GM18520 (cell line): ENCODE measurements around the gene NT5C3B.

Source experiments
- ATAC-seq: cut with Tn5 transposase; IDR thresholded peaks from one replicate; pipeline ENCODE4 v1.9.1; 2021; ENCODE audit not compliant: unreplicated experiment

The NT5C3B gene

DNA sequence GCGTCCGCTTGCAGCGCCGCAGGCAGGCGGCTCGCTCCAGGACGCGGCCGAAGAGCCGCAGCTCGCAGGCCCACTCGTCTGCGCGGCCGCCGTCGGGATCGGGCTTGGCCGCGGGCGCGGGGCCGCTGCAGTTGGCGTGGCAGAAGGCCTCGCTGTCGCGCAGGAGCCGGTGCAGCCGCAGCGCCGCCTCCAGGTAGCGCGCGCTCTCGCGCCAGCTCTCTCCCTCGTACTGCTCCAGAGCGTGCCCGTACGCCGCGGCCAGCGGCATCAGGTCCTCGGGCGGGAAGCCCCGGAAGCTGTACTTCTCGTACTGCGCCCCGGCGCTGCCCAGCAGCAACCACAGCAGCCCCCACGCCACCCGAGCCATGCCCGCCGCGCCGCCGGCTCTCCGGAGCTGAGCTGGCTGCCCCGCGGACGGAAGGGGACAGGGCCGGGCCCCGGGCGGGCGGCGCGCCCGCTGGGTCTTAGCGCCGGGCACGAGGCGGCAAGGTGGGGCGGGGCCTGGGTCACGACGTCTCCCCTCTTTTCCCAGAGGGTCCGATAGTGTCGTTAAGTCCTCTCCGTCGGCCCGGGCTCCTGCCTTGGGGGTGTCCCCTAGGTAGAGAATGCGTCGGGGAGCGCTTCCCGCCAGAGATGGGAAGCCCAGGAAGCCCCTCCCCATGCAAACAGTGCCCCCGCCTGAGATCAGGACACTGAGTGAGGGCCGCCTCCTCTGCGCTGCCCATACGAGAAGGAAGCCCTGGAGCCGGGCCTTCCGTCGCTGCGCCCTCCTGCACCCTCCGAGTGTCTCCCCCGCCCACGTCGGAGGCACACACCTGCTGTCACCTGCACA lies 24.3 kb downstream of the NT5C3B start, which contains the start of gene P3H4:
Gene P3H4 (minus strand): TSS at position 401 of the 832 bp plus-strand sequence. CDS start 34 bp downstream, at position 367.
- ATAC-seq = no peak

DNA sequence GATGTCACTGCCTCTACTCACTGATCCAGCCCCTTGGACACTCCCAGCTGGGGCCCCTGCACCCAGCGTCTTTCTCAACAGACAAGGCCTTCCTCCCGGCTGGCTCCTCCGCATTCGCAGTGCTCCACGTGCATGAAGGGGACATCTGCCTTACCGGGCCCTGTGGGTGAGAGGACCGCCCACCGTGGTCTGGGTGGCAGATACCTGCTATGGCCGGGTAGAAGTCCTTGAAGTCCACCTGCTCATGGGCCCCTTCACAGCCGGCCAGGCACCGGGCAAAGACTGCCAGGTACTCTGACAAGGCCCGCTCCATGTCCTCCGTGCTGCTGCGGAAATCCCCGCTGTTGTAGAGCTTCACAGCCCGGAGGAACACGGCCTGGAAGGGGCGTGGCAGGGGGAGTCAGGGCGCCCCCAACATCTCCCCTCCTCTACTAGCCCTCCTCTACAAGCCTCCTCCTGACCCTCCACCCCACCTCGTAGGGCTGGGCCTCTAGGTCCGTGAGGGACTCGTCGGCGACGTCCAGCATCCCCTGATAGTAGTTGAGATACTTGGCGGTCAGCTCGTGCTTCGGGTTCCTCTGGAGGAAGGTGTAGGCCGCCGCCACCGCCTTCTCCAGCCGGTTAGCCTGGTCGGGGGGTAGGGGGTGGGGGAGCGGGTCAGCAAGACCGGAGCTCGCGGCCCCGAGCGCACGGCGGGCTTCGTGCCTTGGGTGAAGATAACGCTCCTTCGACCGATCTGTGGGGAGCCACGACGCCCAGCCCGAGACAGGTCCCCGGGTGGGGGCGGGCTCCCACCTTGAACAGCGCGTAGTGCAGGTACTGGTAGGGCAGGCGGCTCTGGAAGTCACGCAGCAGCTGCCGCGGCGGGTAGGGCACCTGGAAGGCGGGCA lies 25.1 kb downstream of the NT5C3B start:
- ATAC-seq = no peak

DNA sequence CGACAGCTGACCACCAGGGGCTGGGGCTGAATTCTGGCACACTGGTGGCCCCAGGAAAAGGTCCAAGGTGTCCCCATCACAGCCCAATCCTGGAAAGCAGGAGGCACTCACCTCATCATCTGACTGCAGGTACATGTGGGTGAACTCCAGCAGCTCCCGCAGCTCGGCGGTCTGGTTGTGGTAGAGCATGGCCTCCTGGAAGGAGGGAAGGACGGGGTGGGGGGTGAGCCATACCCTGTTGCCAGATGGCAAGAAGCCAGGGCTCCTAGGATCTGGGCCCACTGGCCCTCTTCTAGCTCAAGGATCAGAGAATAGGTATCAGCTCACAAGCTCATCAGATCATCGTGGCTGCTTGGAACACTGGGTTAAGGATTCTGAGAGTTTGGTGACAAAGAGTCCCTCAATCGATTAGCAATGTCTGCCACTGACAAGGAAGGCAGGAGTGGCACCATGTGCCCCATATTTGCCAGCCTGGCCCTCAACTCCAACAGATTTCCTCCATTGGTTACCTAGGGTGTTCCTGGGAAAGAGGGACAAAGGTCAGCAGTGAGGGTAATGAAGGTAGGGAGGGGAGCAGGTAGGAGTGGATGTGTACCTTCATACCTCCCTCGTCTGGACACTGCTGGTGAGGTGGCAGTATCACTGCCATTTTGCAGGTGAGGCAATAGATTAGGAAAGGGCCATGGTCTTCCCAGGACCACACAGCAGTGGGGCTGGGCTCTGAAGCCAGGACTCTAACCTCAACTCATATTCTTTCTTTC lies 29.2 kb downstream of the NT5C3B start:
- no peak for ATAC-seq

DNA sequence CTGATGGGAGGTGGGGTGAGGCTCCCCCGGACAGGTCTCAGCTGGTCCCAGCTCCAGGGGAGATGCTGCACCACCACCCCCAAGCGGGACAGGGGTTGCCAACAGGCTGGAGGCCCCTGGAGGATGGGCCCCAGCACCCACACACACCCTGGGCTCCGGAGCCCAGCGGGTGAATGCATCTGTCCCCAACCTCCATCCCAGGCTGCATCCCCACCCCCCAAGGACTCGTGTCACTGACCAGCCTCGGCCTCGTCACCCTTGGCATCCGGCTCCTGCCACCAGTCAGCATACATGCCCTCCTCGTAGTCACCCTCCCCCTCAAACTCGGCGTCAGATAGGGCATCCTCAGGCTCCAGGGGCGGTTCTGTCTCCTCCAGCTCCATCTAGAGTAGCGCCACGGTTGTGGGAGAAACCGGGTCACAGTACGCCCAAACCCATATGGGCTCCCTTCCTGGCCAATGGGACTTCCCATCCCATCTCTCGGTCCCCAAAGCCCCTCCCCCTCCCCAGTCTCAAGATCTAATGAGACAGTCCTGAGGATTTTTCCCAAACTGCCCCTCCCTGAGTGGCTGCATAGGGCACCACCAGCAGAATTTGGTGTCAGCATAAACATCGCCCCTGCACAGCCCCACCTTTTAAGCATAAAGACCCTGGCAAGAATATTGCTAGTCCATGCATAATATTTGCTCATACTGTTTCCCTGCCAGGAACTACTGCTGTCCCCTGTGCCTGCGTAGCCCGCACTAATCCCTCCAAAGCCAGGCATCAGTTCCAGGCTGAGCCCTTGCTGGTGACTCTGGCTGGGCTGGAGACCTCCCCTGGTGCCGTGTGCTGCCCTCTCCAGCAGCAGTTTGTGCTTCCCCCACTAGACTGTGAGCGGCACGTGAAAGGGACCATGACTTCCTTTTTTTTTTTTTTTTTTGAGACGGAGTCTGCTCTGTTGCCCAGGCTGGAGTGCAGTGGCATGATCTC lies 32.7 kb downstream of the NT5C3B start:
- ATAC-seq = no peak

DNA sequence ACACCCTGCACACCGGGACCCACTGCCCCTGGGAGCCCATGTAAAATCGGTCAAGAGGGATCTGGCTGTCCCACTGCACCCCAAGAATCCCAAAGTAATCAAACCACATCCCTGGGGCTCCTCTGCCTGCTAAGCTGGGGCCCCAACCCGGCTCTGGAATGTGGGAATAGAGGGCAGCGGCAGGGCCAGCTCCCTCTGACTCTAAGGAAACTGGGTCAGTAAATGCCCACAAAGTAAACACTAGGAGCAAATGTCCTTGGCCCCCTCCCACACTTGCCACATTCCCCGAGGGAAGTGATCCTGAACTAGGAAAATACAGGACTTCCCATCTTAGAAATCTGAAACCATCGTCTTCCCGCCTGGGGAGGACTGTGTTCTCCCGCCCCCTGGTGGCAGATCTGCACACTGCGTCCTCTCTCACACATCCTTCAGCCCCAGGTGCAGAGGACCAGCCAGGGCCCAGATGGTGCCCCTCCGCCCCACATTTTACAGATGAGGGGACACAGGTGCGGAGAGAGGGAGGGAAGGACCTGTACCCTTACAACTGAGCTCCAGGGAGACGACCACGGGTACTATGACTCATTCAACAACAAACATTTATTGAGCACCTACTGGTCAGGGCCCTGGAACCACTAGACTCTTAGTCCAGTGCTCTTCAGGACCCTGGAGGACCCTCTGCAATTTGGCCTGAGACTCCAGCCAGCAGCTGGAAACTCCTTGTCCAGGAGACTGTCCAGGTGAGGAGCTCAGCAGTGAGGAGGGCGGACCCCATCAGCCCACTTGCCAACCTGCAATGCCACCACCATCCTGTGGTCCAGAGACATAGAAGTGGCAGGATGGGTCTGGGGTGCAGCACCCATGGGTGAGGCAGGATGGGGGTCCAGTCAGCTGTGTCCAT lies 34.4 kb downstream of the NT5C3B start:
- ATAC-seq = no peak

DNA sequence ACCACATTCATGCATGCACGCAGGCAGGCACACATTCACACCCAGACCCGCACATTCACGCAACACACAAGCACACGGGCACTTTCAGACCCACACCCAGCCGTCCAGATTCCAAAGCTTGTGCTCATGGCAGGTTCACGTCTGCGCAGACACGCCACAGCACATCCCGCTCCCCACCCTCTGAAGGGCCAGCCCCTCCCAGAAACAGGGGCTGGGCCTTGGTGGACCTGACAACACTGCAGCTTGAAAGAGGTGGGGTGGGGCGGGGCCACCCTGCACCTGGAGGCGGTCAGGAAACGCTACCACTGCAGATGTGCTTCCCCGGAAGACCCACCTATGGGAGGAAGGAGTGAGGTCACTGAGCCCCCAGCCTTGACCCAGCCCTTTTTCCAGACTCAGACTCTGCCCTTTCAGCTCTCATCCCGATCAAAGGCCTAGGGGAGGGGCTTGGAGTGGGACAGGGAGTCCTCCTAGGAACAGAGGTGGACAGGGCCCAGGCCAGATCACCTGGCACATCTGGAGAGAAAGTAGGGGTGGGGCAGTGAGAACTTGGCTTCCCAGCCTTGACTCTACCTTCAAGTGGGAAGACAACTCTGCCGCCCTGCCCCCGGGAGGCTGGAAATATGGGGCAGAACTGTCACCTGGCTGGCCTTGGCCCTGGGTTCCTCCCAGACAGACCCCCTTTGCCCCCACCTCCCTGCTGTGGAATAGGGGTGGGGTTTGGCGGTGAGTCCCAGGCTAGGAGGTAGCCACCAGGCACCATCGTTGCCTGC lies 35.2 kb downstream of the NT5C3B start:
- ATAC-seq = no peak

DNA sequence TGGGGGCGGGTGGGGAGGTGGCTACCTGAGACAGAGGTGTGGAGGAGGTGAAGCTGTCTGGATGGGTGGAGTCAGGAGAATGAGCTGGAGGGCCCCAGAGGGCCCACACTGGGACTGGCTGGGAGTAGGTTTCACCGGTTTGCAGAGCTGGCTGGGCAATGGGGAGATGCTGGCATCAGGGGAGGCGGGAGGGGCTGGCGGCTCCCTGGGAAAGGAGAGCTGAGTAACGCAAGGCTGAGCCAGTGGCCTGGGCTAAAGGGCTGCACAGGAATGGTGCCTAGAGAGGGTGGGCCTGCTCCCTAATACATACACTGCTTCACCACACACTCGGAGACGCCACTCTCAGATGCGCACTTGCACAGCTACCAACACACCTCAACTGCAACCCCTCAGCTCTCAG lies 36.7 kb downstream of the NT5C3B start:
- no peak for ATAC-seq

DNA sequence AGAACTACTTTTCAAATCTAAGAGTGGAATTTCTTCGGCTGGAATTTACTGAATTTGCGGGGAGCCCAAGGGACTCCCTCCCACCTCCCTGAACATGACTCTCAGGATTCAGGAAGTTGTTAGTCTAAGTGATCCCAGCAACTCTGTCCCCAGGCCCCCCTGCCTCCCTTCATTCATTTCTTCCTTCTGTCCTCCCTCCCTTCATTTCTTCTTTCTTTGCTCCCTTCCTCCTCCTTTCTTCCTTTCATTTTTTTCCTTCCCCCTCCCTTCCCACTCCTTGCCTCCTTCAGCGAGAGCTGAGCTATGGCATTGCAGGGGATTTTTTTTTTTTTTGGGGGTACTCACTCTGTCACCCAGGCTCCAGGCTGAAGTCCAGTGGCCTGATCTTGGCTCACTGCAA lies 38.7 kb downstream of the NT5C3B start:
- no peak for ATAC-seq

DNA sequence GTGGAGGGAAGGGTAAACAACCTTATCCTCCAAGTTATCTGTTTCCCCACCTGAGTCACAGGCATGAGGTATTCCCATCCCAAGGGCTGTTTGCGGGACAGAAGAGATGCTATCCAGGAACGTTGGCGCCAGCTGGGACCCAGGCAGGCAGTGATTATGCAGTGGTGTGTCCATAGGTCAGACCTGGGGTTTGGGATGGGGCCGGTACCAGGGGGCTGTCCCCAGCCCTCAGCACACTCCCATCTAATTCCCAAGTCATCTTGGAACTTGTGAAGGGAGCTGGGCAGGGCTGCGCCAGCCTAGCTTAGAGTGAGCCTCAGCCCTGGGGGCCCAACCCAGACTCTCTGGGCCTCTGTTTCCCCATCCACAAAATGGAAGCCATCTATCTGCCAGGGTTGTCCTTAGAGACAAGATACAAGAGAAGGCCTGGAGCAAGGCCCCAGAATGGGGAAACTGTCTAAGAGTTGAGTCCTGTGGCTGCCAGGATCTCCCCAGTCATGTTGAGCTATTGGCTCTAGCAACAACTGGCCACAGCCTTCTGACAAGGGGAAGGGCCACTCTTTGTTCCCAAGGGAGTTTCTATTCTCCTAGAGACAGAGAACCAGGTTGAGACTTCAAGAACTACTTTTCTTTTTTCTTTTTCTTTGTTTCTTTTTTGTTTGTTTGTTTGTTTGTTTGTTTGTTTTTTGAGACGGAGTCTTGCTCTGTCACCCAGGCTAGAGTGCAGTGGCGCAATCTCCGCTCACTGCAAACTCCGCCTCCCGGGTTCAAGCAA lies 39.7 kb downstream of the NT5C3B start:
- no peak for ATAC-seq

DNA sequence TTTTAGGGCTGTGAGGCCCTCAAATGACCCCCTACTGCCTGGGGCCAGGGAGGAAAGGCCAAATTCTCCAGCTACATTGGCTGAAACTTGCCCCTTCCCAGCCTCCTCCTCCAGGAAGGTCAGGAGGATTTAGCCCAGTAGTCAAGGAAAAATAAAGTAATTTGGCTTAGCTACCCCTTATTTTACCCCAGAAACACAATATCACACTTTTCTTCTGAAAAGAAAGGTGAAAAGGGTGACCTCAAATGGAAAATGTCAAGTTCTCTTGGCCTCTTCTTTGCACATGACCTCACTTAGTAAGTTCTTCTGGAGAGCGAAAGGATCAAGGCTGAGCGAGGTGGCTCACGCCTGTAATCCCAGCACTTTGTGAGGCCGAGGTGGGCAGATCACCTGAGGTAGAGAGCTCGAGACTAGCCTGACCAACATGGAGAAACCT lies 41.5 kb downstream of the NT5C3B start:
- ATAC-seq = no peak

DNA sequence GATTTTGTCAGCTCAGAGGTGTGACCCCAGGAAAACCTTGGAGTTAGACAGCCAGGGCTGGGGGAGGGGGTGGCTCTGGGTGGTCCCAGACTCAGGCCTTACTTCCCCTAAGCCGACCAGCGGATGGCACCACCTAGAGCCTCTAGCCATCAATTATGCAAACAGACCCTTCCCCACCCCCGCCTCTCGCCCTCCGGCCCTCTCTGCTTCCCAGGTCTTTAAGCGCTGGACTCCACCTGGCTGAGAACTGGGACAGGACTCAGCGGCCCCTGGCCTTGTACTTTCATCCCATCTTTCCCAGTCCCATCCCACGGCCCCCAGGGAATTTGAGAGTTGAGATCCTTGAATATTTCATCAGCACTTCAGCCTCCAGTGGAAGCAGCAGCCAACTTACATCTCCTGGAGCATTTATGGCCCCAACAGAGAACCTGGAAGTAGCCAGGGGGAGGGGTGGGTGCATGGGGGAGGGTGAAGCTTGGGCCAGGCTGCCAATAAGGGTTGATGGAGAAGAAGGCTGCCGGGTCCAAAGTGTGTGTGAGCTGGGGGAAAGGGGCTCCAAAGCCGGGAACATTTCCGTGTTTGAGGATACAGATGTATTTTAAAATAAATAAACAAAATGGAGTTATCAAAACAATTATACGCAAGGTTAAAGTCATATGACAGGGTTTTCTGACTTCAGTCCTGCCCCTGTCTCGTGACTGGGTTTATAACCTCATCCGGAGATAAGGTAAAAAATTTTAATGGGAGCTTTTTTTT lies 42.1 kb downstream of the NT5C3B start:
- no peak for ATAC-seq

DNA sequence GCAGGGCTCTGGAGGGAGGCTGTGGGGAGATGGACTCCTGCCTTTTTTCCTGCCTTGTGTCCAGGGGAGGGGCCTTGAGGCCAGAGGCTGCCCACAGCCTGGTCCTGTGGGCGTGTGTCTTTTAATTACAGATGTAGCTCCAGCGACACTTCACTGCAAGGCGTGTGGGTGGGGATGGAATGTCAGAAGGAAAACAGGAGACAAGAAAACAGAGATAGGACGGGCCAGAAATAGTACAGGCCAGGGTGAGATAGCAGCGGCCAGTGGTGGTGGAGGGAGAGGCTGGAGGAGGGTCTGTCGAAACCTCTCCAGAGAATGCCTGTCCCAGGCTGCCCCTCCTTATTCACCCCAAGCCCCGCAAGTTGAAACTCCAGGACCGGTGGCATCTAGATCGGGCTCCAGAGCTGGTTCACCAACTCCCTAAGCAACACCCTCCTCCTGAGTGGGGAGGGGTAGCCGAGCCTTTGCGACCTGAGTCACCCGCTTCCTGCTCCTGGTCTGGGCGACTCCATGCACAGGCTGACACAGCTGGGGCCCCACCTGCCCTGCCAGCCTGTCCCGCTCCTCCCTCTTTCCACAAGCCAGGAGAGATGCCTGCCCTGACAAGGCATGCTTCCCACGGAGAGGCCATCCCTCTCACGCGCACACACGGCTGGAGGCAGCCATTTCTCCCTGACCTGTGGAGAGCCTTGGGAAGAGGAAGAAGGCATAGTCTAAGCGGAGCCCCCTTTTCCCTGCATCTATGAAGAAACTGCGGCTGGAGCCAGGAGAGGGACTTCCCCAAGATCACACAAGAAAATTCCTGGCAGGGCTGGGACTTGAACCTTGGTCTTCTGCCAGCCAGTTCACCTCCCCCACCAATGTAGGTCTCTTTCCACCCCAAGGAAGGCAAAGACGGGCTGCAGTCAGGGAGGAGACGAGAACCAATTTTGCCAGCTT lies 42.9 kb downstream of the NT5C3B start:
- ATAC-seq = no peak

DNA sequence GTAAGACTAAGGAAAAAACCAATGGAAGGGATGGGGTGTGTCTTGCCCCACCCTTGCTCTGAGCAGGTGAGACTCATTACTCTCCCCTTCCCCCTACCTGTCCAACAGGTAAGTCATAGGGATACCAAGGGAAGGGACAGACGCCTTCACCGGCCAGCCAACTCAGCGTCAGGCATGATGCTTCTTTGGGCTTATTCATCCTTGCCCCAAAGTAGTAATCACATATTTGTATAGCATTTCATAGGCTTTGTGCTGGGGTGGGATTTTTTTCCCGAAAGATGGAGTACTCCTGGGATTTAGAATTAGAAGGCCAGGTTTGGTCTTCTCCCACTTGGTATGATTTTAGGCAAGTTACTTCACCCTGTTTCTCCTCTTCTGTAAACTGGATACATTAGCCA lies 49.0 kb downstream of the NT5C3B start:
- ATAC-seq = no peak

DNA sequence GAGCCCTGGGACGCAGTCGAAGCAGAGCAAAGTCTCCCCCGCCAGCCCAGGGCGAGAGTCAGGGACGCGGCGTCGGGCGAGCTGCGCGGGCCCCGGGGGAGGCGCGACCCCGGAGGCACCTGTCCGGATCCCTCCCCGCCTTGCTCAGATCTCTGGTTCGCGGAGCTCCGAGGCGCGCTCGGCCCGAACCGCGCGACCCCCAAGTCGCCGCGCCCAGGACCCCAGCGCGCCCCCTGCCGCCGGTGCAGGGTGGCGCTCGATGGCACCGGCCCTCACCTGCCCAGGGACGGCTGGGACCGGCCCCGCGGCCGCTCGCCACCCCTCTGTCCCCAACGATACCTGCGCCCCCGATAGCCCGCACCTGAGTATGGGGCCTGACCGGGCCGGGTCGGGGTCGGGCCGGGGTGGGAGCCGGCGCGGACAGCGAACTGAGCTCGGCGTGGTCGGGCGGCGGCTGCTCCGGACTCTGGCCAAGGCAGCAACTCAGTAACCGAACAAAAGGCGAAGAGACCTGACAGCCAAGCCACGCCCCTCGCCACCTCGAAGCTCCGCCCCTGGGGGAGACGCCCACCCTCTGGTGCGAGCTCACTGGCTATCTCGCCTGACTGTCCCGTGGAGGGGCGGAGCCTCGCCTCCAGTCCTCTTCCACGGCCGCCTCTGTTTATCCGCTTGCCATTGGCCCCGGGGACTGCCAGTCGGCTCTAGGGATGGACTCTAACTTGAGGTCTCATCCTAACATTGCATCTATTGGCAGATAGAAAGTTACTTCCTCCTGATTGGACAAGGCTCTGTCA lies 49.6 kb downstream of the NT5C3B start, which contains the start of gene JUP:
Gene JUP (minus strand): TSS at position 485 of the 794 bp plus-strand sequence. CDS start 14,857 bp downstream, outside the sequence.
- ATAC-seq = no peak

DNA sequence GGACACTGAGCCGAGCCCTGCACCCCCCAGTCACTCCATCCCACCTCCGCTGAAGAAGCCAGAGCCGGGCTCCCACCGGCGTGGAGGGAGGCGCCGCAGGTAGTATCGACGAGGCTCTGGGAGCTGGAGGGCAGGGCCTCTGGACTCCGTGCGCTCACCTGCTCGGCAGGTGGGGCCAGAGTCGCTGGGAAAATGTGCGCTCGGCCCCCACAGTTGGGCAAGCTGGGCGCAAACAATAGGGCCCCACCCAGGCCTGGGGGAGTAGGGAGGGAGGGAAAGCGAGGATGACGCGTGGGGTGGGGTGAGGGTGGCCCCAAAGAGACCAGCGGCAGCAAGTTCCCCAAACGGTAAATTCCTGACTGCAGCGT lies 50.2 kb downstream of the NT5C3B start:
- ATAC-seq = no peak
